DMS53 (cell line): Measurements from ENCODE around the gene LCN15.
A peak's percentile ranks its signal among the peaks of the same experiment; 100 is the strongest.
"Not testable (repeated sequence)": the region's sequence is repeated elsewhere in the genome, so short reads cannot be mapped to it uniquely, and the experiment has no call there.

Source experiments
- DNase-seq: peaks from one replicate; lab custom pipeline; 2025; lab: John Stamatoyannopoulos, UW

Gene LCN15

DNA sequence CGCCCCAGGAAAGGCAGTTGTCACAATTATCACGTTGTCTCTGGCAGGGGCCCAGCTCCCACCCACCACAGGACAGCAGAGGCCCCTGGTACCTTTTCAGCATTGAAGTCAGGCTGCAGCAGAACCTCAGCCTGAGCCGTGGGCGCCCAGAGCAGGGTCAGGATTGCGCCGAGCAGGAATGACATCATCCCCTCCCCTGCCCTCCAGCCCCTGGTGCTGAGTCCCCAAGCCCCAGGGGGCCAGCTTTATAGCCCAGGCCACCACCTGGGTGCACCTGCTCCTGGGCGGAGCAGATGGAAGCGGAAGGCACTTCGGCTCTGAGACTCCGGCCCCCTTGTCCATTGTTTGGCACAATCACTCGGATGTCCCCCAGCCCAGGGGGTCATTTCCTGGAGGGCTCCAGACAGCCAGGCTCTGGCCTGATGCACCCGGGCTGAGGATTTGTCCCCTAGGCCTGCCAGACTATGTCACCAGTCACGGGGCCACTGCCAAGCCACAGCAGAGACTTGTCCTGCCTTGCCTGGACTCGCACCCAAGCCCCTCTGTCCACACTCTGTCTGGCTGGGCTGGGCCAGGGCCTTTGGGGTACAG lies at the start of gene LCN15:
LCN15 (minus strand) TSS at position 218 of the 591 bp plus-strand sequence; CDS start at position 188, 30 bp downstream.
- DNase-seq, result no peak

DNA sequence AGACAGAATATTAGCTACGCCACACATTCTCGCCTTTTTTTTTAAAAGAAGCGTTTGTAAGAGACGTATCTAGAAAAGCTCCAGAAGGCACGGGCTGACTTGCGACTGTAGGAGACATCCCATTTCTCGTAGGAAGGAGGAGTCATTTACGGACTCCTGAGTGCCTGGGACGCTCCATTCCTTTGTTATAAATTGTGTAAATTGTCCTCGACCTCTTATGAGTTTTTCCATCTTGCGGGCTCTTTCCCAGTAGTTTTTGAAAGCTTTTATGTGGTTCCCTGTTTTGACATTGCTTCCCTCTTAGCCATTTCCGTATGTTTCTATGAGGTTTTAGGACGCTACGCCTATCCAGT lies 44.5 kb upstream of the LCN15 start:
- peak; percentile 65 for DNase-seq

GRCh38 chr9:136808075-136808805 lies 43.9 kb upstream of the LCN15 start:
- peak; percentile 65 for DNase-seq

DNA sequence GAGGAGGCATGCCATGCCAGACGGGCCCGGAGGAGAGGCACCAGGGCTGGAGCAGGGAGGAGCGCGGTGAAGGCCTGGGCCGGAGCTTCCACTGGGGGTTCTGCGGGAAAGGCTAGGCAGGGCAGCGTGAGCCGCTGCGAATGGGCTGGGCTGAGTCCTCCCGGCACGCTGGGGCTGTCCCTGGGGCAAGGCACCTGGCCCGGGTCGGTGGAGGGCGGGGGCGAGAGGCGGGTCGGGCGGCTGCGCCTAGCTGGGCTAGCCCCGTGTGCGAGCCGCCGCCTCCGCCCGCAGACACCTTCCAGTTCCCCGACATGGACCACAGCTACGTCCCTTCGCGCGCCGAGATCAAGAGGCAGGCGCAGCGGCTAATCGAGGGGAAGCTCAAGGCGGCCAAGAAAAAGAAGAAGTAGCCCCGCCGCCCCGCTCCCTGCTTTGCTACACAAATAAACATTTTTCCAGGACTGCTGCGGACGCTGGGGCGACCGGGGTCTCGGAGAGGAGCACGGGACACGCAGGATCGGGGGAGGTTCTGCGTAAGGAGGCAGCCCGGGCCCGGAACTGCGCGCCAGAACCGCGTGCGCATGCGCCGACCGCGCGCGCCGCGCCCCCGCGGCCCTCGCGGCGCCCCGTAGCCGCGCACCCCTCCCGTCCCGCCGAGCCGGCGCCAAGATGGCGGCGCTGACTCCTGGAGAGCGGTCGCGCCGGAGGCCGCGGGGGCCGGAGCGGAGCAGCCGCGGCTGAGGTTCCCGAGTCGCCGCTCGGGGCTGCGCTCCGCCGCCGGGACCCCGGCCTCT lies 43.2 kb upstream of the LCN15 start, which contains the start of gene RABL6:
RABL6 (plus strand) TSS at position 668 of the 794 bp plus-strand sequence. CDS start 249 bp downstream, outside the sequence.
- DNase-seq, result peak; percentile 89

DNA sequence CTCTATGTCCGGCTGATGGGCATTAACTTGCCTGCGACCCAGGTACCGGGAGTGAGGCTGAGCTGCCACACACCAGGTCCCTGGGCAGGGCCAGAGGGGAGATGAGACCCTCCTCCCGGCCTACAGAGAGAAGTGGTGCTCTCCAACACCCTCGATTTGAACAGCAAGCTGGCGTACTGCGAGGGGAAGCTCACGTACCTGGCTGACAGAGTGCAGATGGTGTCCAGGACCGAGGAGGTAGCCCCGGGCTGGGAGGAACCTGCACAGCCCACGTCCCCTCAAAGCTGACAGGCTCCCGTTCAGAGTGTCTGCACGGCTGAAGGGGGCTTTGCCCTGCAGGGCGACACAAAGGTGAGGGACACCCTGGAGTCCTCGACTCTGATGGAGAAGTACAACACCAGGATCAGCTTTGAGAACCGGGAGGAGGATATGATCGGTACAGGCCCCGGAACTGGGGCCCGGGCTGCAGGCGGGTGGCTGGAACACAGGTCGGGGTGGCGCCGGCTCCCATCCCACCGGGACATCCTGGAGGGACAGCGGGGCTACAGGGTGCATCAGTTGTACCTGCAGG lies 42.4 kb upstream of the LCN15 start:
- peak; percentile 46 for DNase-seq

DNA sequence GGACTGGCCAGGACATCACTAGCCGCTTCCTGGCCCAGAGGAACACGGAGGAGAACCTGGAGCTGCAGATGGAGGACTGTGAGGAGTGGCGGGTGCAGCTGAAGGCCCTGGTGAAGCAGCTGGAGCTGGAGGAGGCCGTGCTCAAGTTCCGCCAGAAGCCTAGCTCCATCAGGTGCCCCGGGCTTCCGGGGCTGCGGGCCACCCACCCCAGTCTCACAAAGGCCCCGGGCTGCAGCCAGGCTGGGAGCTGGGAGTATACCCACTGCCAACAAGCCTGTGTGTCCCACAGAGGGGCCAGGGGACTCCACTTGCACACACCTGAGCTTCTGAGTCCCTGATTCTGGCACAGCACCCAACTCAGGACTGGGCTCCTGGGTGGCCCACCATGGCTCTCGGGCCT lies 41.7 kb upstream of the LCN15 start:
- DNase-seq, result no peak

GRCh38 chr9:136805207-136805740 lies 41.0 kb upstream of the LCN15 start:
- no peak for DNase-seq

- no peak for DNase-seq
Observed at GRCh38 chr9:136804509-136805206, 40.3 kb upstream of the LCN15 start.

DNA sequence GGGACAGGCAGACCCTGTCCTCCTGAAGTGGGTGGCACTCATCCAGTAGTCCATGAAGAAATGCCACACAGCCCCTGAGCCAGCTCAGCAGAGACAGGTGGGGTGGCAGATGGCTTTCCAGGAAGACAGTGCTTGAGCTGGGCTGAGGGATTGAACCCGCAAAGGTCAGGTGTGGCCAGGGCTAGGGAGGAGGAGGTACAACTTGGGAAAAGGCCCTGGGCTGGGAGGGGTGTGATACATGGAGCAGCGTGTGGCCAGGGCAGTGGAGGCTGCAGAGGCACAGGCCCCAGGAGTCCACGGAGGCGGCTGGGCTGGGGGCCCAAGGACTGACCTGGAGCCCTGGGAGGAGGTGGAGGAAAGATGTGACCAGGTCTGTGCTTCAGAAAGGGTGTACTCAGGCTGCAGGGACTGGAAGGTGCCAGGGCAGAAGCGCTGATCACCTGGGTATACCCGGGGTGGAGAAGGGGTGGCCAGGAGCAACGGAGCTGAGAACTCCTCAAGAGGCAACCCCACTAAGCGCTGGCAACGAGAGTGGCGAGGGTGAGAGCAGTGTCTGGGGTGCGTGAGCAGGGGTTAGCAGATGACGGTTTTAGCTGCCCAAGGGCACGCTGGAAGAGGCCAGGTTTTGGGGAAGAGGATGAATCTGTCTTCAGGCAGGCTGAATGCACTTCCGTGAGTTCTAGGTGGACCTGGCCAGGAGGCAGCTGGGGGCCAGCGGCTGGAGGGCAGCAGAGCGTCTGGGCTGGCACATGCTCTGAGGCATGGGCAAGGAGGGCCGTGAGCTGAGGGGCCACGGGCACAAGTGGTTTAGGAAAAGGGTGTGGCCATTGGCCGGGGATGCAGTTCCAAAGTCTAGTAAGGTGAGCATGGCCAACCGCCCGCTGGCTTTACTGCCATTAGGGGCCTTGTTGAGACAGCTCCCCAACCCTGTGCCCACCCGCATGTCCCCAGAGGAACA lies 39.5 kb upstream of the LCN15 start:
- no peak for DNase-seq

- not testable (repeated sequence) for DNase-seq
Observed at GRCh38 chr9:136803009-136803550, 38.8 kb upstream of the LCN15 start.

- DNase-seq, result no peak
Observed at GRCh38 chr9:136802321-136802720, 38.0 kb upstream of the LCN15 start.

DNA sequence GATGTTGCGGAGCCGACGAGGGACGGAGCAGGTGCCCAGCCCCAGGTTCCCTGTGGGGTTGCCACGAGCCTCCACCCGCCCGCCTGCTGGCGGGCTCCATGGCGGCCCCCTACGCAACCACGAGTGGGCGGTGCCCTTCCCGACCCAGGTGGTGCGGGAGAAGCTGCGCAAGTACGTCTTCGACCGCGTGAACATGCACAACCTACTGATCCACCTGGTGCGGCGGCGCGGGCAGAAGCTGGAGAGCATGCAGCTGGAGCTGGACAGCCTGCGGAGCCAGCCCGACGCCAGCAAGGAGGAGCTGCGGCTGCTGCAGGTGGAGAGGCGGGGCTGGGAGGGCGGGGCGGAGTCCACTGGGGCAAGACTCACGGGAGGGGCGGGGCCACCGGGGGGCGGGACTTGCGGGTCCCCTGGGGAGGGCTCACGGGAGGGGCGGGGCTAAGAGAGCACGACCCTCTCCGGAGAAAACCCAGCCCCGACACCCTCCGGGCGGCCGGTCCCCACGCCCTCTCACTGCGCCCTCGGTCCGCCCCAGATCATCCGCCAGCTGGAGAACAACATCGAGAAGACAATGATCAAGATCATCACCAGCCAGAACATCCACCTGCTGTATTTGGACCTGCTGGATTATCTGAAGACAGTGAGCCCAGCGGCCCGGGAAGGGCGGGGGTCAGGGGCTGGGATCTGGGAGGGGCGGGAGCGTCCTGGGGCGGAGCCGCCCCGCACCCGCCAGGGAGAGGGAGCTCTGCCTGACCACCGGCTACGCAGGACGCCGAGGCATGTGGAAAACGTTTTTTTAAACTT lies 35.7 kb upstream of the LCN15 start:
- peak; percentile 99 for DNase-seq

DNA sequence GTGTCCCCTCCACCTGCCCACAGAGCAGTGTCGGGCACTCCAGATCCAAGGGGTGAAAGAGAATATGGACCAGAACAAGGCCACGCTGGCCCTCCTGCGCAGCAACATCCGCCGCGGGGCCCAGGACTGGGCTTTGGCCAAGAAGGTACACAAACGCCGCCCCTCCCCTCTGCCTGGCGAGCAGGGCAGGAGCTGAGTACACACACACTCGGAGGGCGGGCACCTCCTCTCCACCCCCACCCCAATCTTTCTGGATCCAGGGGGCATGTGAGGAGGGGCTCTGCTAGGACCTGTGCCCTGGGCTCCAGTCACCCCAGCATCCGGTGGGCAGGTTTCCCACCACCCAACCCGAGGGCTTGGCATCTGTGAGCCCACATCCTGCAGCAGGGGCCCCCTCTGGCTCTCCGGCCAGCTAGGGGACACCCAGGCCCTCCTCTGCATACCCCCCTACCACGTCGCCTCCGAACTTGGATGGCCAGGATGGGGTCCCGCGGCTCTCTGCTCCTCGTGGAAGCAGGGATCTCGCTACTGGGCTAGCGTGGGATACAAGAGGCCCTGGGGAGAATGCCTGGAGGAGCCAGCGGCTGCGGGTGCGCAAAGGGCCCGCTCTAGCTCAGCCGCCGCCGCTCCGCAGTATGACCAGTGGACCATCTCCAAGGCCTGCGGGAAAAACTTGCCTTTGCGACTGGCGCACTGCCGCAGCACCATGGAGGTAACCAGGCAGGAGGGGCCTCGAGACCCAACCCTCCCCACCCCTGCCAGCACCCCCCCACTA lies 34.9 kb upstream of the LCN15 start:
- peak; percentile 90 for DNase-seq

- peak; percentile 56 for DNase-seq
Observed at GRCh38 chr9:136798708-136799078, 34.4 kb upstream of the LCN15 start.

DNA sequence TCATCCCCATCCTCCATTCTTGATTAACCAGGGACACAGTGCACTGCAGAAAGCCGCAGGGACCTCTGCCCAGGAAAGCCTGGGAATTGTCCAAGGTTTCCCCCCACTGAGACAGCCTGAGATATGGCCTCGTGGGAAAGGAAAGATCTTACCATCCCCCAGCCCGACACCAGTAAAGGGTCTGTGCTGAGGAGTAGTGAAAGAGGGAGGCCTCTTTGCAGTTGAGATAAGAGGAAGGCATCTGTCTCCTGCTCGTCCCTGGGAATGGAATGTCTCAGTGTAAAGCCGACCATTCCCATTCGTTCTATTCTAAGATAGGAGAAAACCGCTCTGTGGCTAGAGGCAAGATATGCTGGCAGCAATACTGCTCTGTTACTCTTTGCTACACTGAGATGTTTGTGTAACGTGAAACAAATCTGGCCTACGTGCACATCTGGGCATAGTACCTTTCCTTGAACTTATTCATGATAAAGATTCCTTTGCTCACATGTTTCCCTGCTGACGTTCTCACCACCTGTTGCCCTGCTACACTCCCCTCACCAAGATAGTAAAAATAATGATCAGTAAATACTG lies 32.5 kb upstream of the LCN15 start:
- not testable (repeated sequence) for DNase-seq

- DNase-seq, result no peak
Observed at GRCh38 chr9:136796238-136796774, 32.0 kb upstream of the LCN15 start, which contains the start of gene CCDC183. CCDC183 (plus strand) TSS chr9:136796338; CDS start chr9:136796398, 60 bp downstream.

DNA sequence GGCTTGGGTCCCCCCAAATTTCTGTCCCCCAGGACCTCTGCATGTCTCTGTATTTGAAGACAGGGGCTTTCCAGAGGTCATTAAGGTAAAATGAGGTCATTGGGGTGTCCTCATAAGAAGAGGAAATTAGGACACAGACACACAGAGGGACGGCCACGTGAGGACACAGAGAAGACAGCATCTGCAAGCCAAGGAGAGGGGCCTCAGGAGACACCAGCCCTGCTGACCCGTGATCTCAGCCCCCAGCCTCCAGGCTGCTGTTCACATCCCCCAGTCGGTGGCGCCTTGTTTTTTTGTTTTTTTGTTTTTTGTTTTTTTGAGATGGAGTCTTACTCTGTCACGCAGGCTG lies 30.7 kb upstream of the LCN15 start:
- no peak for DNase-seq
